Testis (tissue), 2 donors: ENCODE results near the gene CLPSL1.

Source experiments
- POLR2A ChIP-seq: fragments of 450-650 bp; IDR thresholded peaks from one replicate; pipeline ENCODE4 v1.6.1; 2017; ENCODE audit warnings: antibody characterized with exemption, mild to moderate bottlenecking, moderate library complexity
- TF ChIP-seq, protein P1 (sequence below), 3 experiments: fragments of 450-650 bp in 2 of 3; fragments of 200-600 bp in 1 of 3; sonication (generic) in 1 of 3; IDR thresholded peaks; one replicate each; pipeline ENCODE4 v1.5.1; 2016 to 2019; ENCODE audit warnings: antibody characterized with exemption in 3 of 3, mild to moderate bottlenecking in 2 of 3, moderate library complexity in 1 of 3

DNA sequence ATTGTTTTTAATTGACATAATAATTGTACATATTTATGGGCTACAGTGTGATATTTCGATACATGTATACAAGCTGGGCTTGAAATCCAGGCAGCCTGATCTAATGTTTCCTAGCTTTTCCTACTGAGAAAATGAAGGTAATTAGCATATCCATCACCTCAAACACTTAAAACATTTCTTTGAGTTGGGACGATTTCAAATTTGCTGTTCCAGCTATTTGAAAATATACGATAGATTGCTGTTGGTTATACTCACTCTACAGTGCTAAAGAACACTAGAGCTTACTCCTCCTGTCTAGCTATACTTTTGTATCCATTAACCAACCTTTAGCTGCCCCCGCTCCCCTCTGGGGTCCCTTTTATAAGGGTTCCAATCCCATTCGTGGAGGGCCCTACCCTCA is 29.0 kb downstream of the CLPSL1 start:
- TF ChIP-seq, protein P1, sequence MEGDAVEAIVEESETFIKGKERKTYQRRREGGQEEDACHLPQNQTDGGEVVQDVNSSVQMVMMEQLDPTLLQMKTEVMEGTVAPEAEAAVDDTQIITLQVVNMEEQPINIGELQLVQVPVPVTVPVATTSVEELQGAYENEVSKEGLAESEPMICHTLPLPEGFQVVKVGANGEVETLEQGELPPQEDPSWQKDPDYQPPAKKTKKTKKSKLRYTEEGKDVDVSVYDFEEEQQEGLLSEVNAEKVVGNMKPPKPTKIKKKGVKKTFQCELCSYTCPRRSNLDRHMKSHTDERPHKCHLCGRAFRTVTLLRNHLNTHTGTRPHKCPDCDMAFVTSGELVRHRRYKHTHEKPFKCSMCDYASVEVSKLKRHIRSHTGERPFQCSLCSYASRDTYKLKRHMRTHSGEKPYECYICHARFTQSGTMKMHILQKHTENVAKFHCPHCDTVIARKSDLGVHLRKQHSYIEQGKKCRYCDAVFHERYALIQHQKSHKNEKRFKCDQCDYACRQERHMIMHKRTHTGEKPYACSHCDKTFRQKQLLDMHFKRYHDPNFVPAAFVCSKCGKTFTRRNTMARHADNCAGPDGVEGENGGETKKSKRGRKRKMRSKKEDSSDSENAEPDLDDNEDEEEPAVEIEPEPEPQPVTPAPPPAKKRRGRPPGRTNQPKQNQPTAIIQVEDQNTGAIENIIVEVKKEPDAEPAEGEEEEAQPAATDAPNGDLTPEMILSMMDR (IDR thresholded peaks at IDR 0.05) = no peak
- TF ChIP-seq POLR2A = no peak
